MCF 10A (cell line): Measurements from ENCODE around the gene ZNF341. TPM values are rescaled to one million over a fixed set of nuclear protein-coding genes. Genes with fewer than 3 reads are reported as not detected.

Experiments used
- BruUV-seq: library from RNA; stranded (reverse); fragments of 400-500 nt; replicated peaks from 2 replicates; lab custom pipeline; 2021; lab: Mats Ljungman, UMichigan
- CTCF ChIA-PET: fragments of 300-600 bp; sonication (Branson Sonifier 250); formaldehyde crosslinking; extraction: SDS; loops from one replicate; lab custom pipeline; 2021; ENCODE audit warnings: antibody characterized with exemption, inconsistent platforms; lab: Yijun Ruan, JAX
- POLR2A ChIA-PET: fragments of 300-600, 350-650 bp; sonication (Branson Sonifier 250); formaldehyde crosslinking; extraction: SDS; loops from one replicate; lab custom pipeline; 2020; ENCODE audit warnings: antibody characterized with exemption, inconsistent platforms; lab: Yijun Ruan, JAX
- DNase-seq: peaks from one replicate; pipeline ENCODE4 v3.0.0-alpha.2; 2018; ENCODE audit not compliant: unreplicated experiment
- H3K27ac Mint-ChIP-seq: one replicate; pipeline ENCODE4 v1.8.0; 2022; ENCODE audit warnings: mild to moderate bottlenecking, low read depth, mixed read lengths; ENCODE audit not compliant: unreplicated experiment
- H3K27me3 Mint-ChIP-seq: one replicate; pipeline ENCODE4 v1.8.0; 2022; ENCODE audit warnings: mixed read lengths; ENCODE audit not compliant: insufficient read depth, unreplicated experiment
- H3K36me3 Mint-ChIP-seq: one replicate; pipeline ENCODE4 v1.8.0; 2022; ENCODE audit warnings: mild to moderate bottlenecking, moderate library complexity, mixed read lengths; ENCODE audit not compliant: insufficient read depth, unreplicated experiment
- H3K4me1 Mint-ChIP-seq: one replicate; pipeline ENCODE4 v1.8.0; 2022; ENCODE audit warnings: mixed read lengths; ENCODE audit not compliant: insufficient read depth, unreplicated experiment
- H3K4me3 Mint-ChIP-seq: one replicate; pipeline ENCODE4 v1.8.0; 2022; ENCODE audit warnings: mild to moderate bottlenecking, moderate library complexity, mixed read lengths; ENCODE audit not compliant: unreplicated experiment
- H3K9me3 Mint-ChIP-seq: one replicate; pipeline ENCODE4 v1.8.0; 2022; ENCODE audit warnings: mixed read lengths; ENCODE audit not compliant: unreplicated experiment
- intact Hi-C: fragments of 100-400 bp; cut with micrococcal nuclease; formaldehyde crosslinking; loops from 2 replicates; pipeline ENCODE4 v1.14.1; 2022
- total RNA-seq: library from RNA; stranded (reverse); gene quantifications from 2 replicates; pipeline ENCODE4 v1.2.3, GENCODE V29; 2022
- TF ChIP-seq, protein P1 (sequence below): fragments of 200-600 bp; IDR thresholded peaks from one replicate; pipeline ENCODE4 v1.8.0; 2022; ENCODE audit warnings: antibody characterized with exemption, mild to moderate bottlenecking; ENCODE audit not compliant: unreplicated experiment

The ZNF341 gene
- total RNA-seq, 1 experiment from 2014 or later: 2.0 TPM

DNA sequence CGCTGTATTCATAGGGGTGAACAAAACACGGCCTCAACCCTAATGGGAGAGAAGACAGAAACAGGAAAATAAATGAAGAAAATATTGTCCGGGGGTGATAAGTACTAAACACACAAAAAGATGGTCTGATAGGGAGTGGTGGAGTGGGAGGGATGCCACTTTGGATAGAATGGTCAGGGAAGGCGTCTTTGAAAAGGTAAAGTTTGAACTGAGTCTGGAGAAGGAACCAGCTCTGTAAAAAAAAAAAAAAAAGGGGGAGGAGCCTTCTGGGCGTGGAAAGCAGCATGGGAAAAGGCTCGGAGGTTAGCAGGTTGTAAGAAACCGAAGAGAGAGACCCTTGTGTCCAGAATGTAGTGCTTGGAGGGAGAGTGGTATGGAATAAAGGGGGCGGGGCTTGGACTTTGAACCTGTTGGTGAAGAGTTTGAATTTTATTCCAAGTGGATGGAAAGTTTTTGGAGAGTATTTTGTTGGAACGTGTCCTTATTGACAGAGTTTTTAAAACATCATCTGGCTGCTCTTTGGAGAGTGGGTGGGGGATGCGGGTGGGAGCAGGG is 81.2 kb downstream of the ZNF341 start:
- H3K4me1 Mint-ChIP-seq: peaks cover 19% of the 10 kb centered on the region
- CTCF ChIA-PET: interaction anchor here (0.6 to 3.6 kb wide), 12 partner anchors 13 to 405 kb away, joined by 3 to 14 read pairs (median 4); partner anchors contain the start of genes PXMP4 and ZNF341
- no peaks in the 10 kb centered on the region for H3K9me3 Mint-ChIP-seq
- intact Hi-C loops: loop anchor here (1.0 to 10.0 kb wide), 3 partner anchors 81 to 316 kb away; partner anchors contain the start of genes E2F1 and ZNF341
- BruUV-seq: no TSS peak
- peak overlapping the region; percentile 100 for H3K27ac Mint-ChIP-seq
- H3K27me3 Mint-ChIP-seq: no peaks in the 10 kb centered on the region
- TF ChIP-seq, protein P1, sequence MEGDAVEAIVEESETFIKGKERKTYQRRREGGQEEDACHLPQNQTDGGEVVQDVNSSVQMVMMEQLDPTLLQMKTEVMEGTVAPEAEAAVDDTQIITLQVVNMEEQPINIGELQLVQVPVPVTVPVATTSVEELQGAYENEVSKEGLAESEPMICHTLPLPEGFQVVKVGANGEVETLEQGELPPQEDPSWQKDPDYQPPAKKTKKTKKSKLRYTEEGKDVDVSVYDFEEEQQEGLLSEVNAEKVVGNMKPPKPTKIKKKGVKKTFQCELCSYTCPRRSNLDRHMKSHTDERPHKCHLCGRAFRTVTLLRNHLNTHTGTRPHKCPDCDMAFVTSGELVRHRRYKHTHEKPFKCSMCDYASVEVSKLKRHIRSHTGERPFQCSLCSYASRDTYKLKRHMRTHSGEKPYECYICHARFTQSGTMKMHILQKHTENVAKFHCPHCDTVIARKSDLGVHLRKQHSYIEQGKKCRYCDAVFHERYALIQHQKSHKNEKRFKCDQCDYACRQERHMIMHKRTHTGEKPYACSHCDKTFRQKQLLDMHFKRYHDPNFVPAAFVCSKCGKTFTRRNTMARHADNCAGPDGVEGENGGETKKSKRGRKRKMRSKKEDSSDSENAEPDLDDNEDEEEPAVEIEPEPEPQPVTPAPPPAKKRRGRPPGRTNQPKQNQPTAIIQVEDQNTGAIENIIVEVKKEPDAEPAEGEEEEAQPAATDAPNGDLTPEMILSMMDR: no peak
- peaks cover 31% of the 10 kb centered on the region for H3K36me3 Mint-ChIP-seq
- DNase-seq: peak; percentile 37
- peak overlapping the region; percentile 93 for H3K4me3 Mint-ChIP-seq
- POLR2A ChIA-PET: interaction anchor here (0.6 to 6.2 kb wide), 23 partner anchors 8 to 1235 kb away, joined by 3 to 122 read pairs (median 9); partner anchors contain the start of genes ACTL10, EIF2S2, PXMP4 and RALY

DNA sequence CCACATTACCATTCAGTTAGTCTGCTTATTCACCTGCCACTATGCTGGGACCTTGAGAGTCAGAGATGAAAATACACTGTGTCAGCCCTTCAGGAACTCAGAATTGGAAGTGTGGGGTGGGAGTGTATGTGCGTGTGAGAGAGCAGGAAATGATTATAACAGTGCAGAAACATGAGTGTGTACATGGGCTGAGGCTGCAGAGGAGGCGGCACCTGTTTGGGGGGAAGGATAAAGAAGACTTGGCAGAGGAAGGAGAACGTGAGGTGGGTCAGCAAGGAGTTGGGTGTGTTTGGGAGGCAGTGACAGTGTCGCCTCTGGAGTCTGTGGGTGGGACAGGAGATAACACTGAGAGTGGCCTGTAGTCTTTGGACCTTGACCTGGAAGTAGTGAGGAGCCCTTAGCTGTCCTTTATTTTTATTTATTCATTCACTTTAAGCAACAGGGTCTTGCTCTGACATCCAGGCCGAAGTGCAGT is 82.5 kb downstream of the ZNF341 start:
- no peaks in the 10 kb centered on the region for H3K27me3 Mint-ChIP-seq
- BruUV-seq: no TSS peak
- H3K27ac Mint-ChIP-seq: no peak overlapping the region
- no peak overlapping the region for H3K4me3 Mint-ChIP-seq
- TF ChIP-seq, protein P1: no peak
- POLR2A ChIA-PET: interaction anchor here (1.4 to 6.2 kb wide), 5 partner anchors 17 to 298 kb away, joined by 5 to 122 read pairs (median 51); partner anchors contain the start of genes EIF2S2 and RALY
- CTCF ChIA-PET: interaction anchor here (0.6 to 3.6 kb wide), 6 partner anchors 13 to 254 kb away, joined by 3 to 14 read pairs (median 4); no protein-coding TSS in a partner anchor
- H3K36me3 Mint-ChIP-seq: peaks cover 37% of the 10 kb centered on the region
- no peaks in the 10 kb centered on the region for H3K9me3 Mint-ChIP-seq
- intact Hi-C loops: loop anchor here (5.0 to 10.0 kb wide), 2 partner anchors 82 to 129 kb away; partner anchors contain the start of genes E2F1 and ZNF341
- no peak for DNase-seq
- H3K4me1 Mint-ChIP-seq: peaks cover 19% of the 10 kb centered on the region

DNA sequence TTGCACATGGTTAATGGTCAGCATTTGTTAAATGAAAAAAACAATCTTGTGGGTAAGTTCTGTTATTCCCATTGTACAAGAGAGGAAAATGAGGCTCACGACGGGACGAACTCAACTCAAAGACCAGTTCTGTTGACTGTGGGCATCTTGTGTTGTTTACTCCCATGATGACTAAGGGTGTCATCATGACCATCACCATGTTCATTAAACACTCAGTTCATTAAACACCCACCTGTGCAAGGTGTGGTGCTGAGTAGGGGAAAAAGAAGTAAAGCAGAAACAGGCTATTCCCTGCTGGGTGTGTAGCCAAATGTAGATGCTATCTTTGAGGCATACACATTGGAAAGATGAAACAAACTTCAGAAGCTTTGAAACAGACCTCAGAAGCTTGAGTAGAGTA is 83.9 kb downstream of the ZNF341 start:
- Mint-ChIP-seq H3K27me3 (no peaks in the 10 kb centered on the region), H3K27ac (no peak overlapping the region), H3K4me1 (peaks cover 25% of the 10 kb centered on the region), H3K4me3 (no peak overlapping the region), H3K9me3 (no peaks in the 10 kb centered on the region), H3K36me3 (peaks cover 45% of the 10 kb centered on the region)
- intact Hi-C loops: loop anchor here (10.0 kb wide), 1 partner anchor 131 kb away; the partner anchor contains the start of gene E2F1
- ChIA-PET POLR2A (interaction anchor here (0.8 to 1.7 kb wide), 3 partner anchors 26 to 297 kb away, joined by 3 to 5 read pairs (median 4); partner anchors contain the start of gene EIF2S2), CTCF (interaction anchor here (1.9 to 3.6 kb wide), 3 partner anchors 12 to 23 kb away, joined by 6 to 14 read pairs (median 7); no protein-coding TSS in a partner anchor)
- no TSS peak for BruUV-seq
- TF ChIP-seq, protein P1: no peak
- DNase-seq: no peak

DNA sequence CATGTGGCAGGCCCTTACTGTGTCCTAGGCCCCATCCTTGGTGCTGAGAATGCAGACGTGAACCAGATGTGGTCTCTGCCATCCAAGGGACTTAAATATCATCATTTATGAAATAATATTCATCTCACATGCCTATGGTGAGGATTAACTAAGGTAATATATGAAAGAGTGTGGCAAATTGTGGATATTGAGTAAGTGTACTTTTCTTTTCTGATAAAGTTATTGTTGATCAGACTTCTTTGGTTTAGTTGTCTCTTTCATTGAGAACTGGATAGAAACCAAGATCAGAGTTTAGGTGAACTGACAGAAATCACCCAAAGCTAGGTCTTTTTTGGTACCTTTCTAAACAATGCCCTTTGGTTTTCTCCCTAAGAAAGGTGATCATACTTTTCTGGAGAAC is 84.4 kb downstream of the ZNF341 start:
- Mint-ChIP-seq H3K9me3 (no peaks in the 10 kb centered on the region), H3K27ac (no peak overlapping the region), H3K4me3 (no peak overlapping the region), H3K4me1 (peaks cover 25% of the 10 kb centered on the region), H3K36me3 (peaks cover 45% of the 10 kb centered on the region), H3K27me3 (no peaks in the 10 kb centered on the region)
- intact Hi-C loops: loop anchor here (10.0 kb wide), 1 partner anchor 131 kb away; the partner anchor contains the start of gene E2F1
- CTCF ChIA-PET: interaction anchor here (1.9 kb wide), 1 partner anchor 24 kb away, joined by 6 read pairs; no protein-coding TSS in a partner anchor
- DNase-seq: no peak
- POLR2A ChIA-PET: interaction anchor here (0.7 to 1.7 kb wide), 2 partner anchors 14 to 26 kb away, joined by 3 to 4 read pairs; no protein-coding TSS in a partner anchor
- TF ChIP-seq, protein P1: no peak
- no TSS peak for BruUV-seq
